Stimulated activated effector memory CD8-positive, alpha-beta T cell treated with anti-CD3 and anti-CD28 coated beads, Interleukin-12 subunit alpha, Interleukin-12 subunit beta, amount 100 ng/mL, for 72 hours (primary cell): ENCODE data around the gene C1QTNF6.

Experiments used
- ATAC-seq: fragments of 150-1000 bp; cut with Tn5 transposase; 2 replicates; pipeline ENCODE4 v1.10.0; 2021
- DNase-seq, 2 donors: peaks; one replicate each; pipeline ENCODE4 v3.0.0; 2021 to 2022; ENCODE audit warnings: low spot score in 2 of 2
- H3K27ac Mint-ChIP-seq: one replicate; pipeline ENCODE4 v1.8.0; 2022; ENCODE audit warnings: mild to moderate bottlenecking, mixed read lengths
- H3K36me3 Mint-ChIP-seq: one replicate; pipeline ENCODE4 v1.8.0; 2022; ENCODE audit warnings: mild to moderate bottlenecking, mixed read lengths
- H3K4me1 Mint-ChIP-seq: one replicate; pipeline ENCODE4 v1.8.0; 2022; ENCODE audit warnings: mixed read lengths
- H3K4me3 Mint-ChIP-seq: one replicate; pipeline ENCODE4 v1.8.0; 2022; ENCODE audit warnings: mild to moderate bottlenecking, mixed read lengths
- H3K9me3 Mint-ChIP-seq: one replicate; pipeline ENCODE4 v1.8.0; 2022; ENCODE audit warnings: mixed read lengths

Gene C1QTNF6

DNA sequence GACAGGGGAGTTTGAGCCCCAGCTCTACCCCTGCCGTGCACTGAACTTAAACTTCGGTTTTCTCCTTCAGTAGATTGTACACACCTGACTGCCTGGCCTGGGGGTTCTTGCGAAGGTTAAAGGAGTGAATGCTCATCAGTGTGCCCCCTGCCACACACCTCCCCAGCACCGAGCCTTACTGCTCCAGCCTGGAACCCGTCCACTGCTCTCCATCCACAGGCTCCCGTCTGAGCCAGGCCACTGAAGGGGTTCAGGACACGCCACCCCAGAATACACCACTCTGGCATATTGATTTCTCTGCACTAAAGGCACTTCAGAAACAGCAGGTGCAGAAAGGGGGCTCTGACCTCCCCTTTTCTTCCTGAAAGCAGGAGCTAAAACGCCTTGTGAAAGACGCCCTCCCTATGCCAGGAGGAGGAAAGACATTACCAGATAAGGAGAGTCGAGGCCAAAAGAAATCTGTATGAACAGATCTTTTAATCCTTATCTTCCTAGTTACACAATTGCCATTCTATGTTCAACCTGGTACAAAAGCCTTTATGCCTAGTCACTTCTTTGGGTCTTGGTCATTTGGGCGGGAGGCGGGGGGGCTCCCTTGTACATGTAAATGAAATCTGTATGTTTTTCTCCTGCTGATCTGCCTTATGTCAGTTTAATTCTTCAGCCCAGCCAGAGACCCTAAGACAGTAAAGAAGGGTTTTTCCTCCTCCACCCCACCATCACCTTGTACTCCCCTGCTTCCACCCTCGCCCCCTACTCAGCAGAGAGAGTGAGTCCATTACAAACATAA, 26.1 kb upstream of the C1QTNF6 start:
- Mint-ChIP-seq H3K4me3 (no peak overlapping the region), H3K9me3 (no peaks in the 10 kb centered on the region), H3K36me3 (peaks cover 15% of the 10 kb centered on the region), H3K4me1 (peaks cover 16% of the 10 kb centered on the region), H3K27ac (no peak overlapping the region)
- no peak for DNase-seq
- no peak for ATAC-seq

DNA sequence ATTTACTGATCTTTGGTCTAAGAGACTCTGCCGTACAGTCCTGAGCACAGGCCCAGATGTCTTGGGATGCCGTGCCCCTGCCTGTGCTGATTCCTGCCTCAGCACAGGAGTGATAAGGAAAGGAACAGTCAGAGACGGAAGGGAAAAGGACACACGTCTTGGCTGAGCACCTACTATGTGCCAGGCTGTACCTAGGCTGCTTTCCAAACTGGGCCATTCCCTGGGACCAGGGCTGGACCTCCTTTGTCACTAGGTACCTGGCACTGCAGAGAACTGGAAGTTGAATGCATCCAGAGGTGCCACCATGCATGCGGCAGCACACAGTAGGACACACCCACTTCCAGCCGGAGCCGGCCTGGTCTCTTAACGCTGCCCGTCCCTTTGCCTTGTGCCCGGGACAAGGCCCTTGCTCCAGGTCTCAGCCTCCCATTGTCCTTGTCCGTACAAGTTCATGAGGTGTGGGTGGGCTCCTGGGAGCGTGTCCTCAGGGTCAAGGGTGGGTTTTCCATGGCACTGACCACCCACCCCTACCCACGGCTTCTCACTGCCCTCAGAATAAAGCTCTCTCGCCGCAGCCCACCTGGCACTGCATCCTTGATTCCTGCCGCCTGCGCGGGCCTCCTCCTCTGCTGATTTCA, 25.3 kb upstream of the C1QTNF6 start:
- H3K4me3 Mint-ChIP-seq = no peak overlapping the region
- H3K27ac Mint-ChIP-seq = no peak overlapping the region
- DNase-seq (no peak), ATAC-seq (no peak)
- no peaks in the 10 kb centered on the region for H3K9me3 Mint-ChIP-seq
- H3K36me3 Mint-ChIP-seq = peaks cover 15% of the 10 kb centered on the region
- peaks cover 8% of the 10 kb centered on the region for H3K4me1 Mint-ChIP-seq

DNA sequence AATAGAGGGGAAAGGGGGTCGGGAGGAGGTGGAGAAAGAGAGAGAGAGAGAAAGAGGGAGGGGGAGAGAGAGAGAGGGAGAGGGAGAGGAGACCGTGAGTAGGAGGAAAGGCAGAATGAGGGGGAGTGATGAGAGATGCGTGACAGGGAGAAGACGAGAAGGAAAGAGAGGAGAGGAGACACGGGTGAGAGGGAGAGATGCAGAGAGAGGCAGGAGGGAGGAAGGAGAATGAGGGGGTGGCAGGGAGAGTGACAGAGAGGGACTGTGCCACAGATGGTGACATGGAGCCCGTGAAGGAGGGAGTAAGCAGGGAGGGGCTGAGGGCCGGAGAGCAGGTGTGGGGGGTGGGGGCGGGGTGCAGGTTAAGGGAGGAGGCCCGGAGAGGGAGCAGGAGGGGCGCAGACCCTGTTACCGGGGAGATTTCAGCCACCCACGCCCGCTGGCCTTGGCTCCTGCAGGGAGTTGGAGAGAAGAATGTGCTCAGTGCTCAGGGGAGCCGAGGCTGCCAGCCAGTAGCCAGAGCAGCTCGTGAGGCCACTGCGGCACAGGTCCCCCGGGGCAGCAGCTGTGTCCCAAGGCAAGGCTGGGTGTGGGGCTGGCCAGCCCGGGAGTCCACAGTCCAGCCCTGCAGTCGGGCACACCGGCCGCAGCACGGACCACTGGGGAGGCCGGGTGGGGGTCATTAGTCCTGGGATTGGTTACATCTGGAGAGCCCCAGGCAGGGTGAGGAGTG, 24.3 kb upstream of the C1QTNF6 start, which contains the start of gene SSTR3:
Gene SSTR3 (minus strand): TSS at position 304 of the 733 bp plus-strand sequence. CDS start 4,674 bp downstream, outside the sequence.
- Mint-ChIP-seq H3K4me3 (no peak within 1 kb of the TSS), H3K9me3 (no peaks in the 10 kb centered on the region), H3K27ac (peak within 1 kb of the TSS; percentile 56), H3K36me3 (peaks cover 15% of the 10 kb centered on the region), H3K4me1 (no peaks in the 10 kb centered on the region)
- no peak for DNase-seq
- no peak for ATAC-seq

DNA sequence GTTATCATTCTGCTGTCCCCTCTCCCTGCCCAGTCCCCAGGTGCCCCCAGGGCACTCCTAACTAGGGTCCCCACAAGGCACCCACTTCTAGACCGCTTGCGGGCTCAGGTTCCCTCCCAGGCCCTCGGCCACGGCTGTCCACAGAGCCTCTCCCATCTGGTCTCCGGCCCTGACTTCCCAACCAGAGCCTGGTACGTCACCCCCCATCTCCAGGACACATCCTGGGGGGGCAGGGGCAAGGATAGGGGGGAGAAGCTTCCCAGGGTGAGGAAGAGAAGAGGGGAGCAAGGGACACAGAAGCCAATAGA, 23.8 kb upstream of the C1QTNF6 start:
- Mint-ChIP-seq H3K27ac (peak overlapping the region; percentile 56), H3K4me3 (no peak overlapping the region), H3K4me1 (no peaks in the 10 kb centered on the region), H3K9me3 (no peaks in the 10 kb centered on the region), H3K36me3 (peaks cover 15% of the 10 kb centered on the region)
- DNase-seq (no peak), ATAC-seq (no peak)

DNA sequence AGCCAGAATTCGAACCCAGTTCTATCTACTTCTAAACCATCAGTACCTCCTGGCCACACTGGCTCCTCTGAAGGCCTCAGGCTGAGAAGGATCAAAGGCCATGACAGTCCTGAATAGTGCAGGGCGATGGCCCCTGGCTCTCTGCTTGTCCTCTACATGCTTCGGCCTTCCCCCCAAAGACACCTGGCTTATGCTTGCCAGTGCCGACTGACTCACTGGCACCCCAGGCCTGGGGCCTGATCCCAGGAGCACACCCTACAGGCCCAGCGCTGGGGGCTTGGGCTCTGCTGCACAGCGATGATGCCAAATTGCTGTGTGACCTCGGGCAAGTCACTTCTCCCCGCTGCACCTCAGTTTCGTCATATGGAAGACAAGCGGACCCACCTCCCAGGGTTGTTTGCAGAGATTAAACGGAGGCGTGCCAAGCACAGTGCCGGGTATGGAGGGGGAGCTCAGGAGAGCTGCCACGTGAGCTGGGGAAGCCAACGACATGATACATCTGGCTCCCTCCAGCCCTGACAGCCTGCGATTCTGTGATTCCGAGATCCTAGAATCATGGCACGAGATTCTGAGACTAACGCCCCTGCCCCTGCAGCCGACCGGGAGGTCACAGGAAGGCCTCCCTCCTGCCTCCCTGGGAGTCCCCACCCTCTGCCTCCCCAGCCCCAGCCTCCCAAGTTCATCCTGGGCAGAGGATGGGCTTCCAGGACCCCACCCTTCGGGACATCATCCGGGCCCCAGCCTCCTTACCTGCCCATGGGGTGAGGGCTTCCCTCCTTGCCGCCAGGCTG, 23.2 kb upstream of the C1QTNF6 start:
- H3K36me3 Mint-ChIP-seq = peaks cover 15% of the 10 kb centered on the region
- no peak overlapping the region for H3K4me3 Mint-ChIP-seq
- H3K9me3 Mint-ChIP-seq = no peaks in the 10 kb centered on the region
- DNase-seq (no peak), ATAC-seq (no peak)
- H3K27ac Mint-ChIP-seq = no peak overlapping the region
- H3K4me1 Mint-ChIP-seq = no peaks in the 10 kb centered on the region

DNA sequence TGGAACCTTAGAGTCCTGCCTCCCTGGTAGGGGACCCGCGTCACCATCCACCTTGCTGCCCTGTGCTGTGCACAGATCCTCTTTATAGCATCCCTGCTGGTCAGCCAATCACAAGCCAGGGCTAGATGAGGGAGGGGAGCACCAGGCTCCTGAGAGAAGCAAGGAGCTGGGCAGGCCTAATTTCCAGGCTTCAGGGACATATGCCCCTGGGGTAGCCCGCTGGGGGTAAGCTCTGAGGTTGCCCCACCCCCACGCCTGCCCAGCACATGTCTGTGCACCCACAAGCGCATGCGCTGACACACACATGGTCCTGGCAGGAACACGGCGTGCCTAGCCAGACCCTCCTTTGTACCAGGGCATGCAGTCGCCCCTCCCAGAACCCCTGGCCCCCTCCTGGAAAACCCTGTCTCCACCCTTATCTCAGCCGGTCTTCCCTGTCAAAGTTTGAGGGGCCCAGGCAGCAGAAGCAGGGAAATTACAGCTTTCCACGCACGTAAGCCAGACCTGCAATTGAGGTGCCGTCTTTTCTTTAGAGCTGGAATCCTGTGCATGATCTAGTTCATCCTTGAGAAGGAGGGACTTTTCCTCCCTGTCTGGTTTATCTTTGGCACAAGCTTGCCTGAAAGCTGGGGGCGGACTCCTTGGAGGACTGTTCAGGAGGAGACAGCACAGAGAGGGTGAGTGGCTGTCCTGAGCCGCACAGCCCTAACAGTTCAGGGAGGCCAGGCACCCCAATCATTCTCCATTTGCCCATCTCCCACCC, 22.2 kb upstream of the C1QTNF6 start:
- no peak for DNase-seq
- no peaks in the 10 kb centered on the region for H3K4me1 Mint-ChIP-seq
- no peaks in the 10 kb centered on the region for H3K9me3 Mint-ChIP-seq
- H3K36me3 Mint-ChIP-seq = peaks cover 15% of the 10 kb centered on the region
- ATAC-seq = no peak
- no peak overlapping the region for H3K27ac Mint-ChIP-seq
- no peak overlapping the region for H3K4me3 Mint-ChIP-seq

DNA sequence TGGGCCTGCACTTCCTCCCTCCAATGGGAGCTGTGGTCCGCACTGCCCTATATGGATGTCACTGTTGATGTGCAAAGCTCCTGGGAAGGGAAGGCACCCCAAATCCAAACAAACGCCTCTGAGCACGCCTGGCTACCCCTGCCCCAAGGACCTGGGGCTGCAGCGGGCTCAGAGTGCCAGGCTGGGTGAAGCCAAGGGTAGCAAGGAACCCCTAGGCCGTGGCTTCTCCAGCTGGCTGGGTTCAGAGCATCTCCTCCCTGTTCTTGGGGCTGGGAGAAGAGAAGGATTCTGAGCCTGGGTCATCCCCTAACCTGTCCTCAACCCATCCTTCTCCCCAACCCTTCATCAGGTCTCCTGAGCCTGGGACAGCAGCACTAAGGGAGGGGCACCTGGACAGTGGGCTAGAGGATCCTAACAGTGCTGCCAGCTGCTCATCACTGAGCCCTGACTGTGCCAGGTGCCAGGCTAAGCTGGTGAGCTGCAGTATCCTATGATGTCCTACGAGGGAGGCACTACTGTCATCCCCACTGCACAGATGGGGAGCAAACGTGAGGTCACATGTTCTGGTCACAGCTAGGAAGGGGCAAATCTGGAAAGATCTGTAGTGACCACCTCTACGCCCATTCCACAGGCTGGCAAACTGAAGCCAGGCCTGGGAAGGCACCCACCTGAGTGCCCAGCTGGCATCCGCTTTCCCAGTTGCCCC, 21.2 kb upstream of the C1QTNF6 start:
- peaks cover 11% of the 10 kb centered on the region for H3K36me3 Mint-ChIP-seq
- H3K4me3 Mint-ChIP-seq = no peak overlapping the region
- H3K9me3 Mint-ChIP-seq = no peaks in the 10 kb centered on the region
- no peaks in the 10 kb centered on the region for H3K4me1 Mint-ChIP-seq
- ATAC-seq (no peak), DNase-seq (no peak)
- peak overlapping the region; percentile 83 for H3K27ac Mint-ChIP-seq

DNA sequence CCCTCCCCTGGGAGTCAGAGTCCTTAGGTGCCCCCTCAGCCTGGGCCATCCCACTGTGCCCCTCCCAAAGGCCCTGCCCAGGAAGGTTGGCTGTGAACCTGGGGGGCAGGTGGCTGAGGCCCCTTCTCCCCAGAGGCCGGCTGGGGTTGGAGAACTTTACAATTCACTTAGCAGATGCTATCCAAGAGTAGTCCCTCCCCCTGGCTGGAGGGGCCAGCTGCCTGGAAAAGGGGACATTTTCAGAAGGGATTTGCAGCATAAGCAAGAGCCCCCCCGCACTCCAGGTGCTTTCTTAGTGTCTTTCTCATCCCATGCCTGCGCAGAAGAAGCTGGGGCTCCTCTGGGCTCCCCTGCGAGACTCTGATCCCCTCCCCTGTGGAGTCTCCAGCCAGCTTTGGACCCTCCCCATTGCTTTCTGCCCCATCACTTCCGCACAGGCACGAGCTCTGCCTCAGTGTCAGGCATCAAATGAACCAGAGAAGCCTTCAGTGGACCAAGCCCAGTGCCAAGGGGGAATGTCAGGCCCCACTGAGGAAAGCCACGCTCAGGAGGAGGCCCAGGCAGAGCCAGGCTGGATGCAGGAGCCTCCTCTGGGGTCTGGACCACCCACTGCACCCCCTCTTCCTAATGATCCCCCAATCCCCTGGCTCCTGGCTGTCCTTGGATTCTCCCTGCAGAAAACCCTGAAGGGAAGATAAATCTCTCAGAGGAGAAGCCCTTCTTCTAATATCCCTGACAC, 20.5 kb upstream of the C1QTNF6 start:
- no peaks in the 10 kb centered on the region for H3K9me3 Mint-ChIP-seq
- H3K36me3 Mint-ChIP-seq = peaks cover 6% of the 10 kb centered on the region
- peak overlapping the region; percentile 83 for H3K27ac Mint-ChIP-seq
- no peaks in the 10 kb centered on the region for H3K4me1 Mint-ChIP-seq
- H3K4me3 Mint-ChIP-seq = no peak overlapping the region
- DNase-seq (no peak), ATAC-seq (no peak)

DNA sequence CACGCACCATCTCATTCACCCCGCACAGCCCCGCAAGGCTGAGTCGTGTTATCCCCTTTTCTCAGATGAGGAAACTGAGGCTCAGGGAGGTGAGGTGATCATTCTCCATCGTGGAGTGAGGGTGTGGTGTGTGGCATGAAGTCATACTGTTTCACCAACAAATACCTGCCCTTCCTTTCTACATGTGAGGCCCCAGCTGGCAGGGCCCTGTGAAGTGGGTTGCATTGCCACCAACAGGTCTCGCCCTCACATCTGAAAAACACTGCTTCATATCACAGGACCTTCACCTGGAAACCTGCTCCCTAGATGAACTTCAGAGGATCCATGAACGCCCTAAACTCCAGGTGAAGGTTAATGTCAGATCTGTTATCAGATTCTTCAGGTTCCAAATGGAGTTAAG, 19.9 kb upstream of the C1QTNF6 start:
- no peaks in the 10 kb centered on the region for H3K9me3 Mint-ChIP-seq
- DNase-seq (no peak), ATAC-seq (no peak)
- H3K36me3 Mint-ChIP-seq = peaks cover 6% of the 10 kb centered on the region
- H3K27ac Mint-ChIP-seq = peak overlapping the region; percentile 83
- H3K4me1 Mint-ChIP-seq = no peaks in the 10 kb centered on the region
- H3K4me3 Mint-ChIP-seq = no peak overlapping the region

DNA sequence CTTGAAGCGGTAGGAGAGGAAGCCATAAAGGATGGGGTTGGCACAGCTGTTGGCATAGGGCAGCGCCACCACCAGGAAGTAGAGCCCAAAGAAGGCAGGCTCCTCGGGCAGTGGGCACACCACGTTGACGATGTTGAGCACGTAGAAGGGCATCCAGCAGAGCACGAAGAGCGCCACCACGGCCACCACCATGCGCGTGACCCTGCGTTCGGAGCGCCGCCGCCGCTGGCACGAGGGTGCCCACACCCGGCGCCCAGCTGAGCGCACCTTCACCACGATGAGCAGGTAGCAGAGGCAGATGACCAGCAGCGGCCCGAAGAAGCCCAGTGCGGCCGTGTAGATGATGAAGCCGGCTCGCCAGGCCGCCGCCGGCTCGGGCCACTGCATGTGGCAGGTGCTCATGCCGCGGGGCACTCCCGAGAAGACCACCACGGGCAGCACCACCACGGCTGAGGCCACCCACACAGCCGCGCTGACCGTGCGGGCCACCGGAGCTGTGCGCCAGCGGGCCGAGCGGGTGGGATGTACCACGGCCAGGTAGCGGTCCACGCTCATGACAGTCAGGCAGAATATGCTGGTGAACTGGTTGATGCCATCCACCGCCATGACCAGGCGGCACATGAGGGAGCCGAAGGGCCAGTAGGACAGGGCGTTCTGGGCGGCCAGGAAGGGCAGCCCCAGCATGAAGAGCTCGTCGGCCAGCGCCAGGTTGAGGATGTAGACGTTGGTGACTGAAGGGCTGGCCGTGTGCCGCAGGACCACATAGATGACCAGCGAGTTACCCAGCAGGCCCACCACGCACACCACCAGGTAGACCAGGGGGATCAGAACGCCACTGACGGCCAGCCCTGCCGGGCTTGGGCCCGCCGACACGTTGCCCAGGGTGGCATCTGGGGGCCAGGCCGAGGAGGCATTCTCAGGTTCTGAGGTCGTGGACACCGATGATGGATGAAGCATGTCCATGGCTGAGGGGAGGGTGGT, 19.1 kb upstream of the C1QTNF6 start:
- ATAC-seq (no peak), DNase-seq (no peak)
- Mint-ChIP-seq H3K36me3 (peaks cover 3% of the 10 kb centered on the region), H3K9me3 (no peaks in the 10 kb centered on the region), H3K4me3 (no peak overlapping the region), H3K4me1 (no peaks in the 10 kb centered on the region), H3K27ac (no peak overlapping the region)

DNA sequence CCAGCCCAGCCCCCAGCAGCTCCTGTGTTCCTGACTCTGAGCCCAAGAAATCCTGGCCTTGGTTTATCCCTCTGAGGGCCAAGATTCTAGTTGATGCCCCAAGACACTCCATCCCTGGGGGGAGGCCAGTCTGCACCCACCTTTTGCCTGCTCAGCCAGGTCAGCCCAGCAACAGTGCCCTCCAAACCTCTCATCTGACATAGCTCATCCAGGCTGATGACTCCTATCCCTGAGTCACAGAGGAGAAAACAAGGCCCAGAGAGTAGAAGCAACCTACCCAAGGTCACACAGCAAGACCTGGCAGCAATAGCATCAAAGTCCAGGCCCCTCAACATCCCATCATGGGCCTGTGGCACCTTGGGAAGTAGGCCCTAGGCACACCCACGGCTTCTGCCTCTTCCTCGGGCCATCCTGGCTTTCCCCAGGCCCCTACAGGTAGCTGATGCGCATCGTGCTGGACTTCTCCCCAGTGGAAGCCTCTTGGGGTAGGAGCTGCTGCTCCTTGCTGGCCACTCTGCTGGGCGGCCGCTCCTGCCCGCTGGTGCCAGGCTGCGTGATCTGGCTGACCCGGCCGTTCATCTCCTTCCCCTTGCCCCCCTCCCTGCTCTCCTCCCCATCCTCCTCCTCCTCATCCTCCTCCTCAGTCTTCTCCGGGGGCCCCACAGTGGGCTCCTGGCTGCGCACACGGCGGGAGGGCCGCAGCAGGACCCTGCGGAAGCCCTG, 18.2 kb upstream of the C1QTNF6 start:
- no peaks in the 10 kb centered on the region for H3K9me3 Mint-ChIP-seq
- H3K27ac Mint-ChIP-seq = peak overlapping the region; percentile 80
- DNase-seq (no peak), ATAC-seq (no peak)
- H3K4me1 Mint-ChIP-seq = no peaks in the 10 kb centered on the region
- no peaks in the 10 kb centered on the region for H3K36me3 Mint-ChIP-seq
- H3K4me3 Mint-ChIP-seq = no peak overlapping the region

DNA sequence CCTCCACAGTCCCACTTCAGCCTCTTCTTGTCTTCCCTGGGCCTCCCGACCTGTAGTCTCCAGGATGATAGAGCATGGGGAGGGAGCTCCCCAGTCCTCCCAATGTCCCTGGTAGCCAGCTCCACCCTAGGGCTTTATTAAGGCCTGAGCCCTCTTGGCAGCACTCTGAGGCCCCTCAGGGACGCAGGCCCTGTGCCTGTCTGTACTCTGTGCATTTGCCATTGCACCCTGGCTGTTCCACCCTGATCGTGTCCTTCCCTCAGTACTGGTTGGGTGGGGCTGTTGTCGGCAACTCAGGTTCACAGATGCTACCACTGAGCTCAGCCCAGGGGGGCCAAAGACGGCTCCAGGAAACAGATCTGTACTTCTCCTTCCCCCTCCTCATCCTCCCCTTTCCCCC, 17.0 kb upstream of the C1QTNF6 start:
- Mint-ChIP-seq H3K27ac (peak overlapping the region; percentile 80), H3K4me1 (peaks cover 4% of the 10 kb centered on the region), H3K4me3 (no peak overlapping the region), H3K9me3 (no peaks in the 10 kb centered on the region), H3K36me3 (no peaks in the 10 kb centered on the region)
- ATAC-seq = no peak
- no peak for DNase-seq
